ENCODE measurements around the gene TECPR1.

Gene TECPR1

GRCh38 chr7:98189559-98189958, 62.5 kb downstream of the TECPR1 start:
- Histone ChIP-seq H4K20me1 (ENCODE audit: control insufficient read depth, insufficient read depth, low read depth, low read length) (peaks cover 18% of the 10 kb centered on the region), H3K9me3 (ENCODE audit: control insufficient read depth, insufficient read depth, low read length) (no peaks in the 10 kb centered on the region), H3K4me3 (ENCODE audit: low read length) (no peak overlapping the region), H3K4me2 (ENCODE audit: low read length) (no peak overlapping the region), H3K27me3 (ENCODE audit: control insufficient read depth, low read length) (no peaks in the 10 kb centered on the region), H3K79me2 (ENCODE audit: control insufficient read depth, low read length) (no peaks in the 10 kb centered on the region), H3F3A (ENCODE audit: control insufficient read depth, insufficient read depth) (no peaks in the 10 kb centered on the region; the same call in none of the 2 replicates), H3K9me2 (replicated peaks; ENCODE audit: control insufficient read depth, low read length) (no peaks in the 10 kb centered on the region), H3K4me1 (ENCODE audit: control insufficient read depth, low read length) (no peaks in the 10 kb centered on the region), H3K27ac (ENCODE audit: low read depth, low read length) (no peak overlapping the region), H3K36me3 (ENCODE audit: control insufficient read depth, low read length) (peaks cover 39% of the 10 kb centered on the region)
- TF ChIP-seq CTCF (IDR thresholded peaks at IDR 0.05; ENCODE audit: low read depth, low read length, poor library complexity, severe bottlenecking), result no peak
- TF ChIP-seq EZH2phosphoT487 (IDR thresholded peaks at IDR 0.05; ENCODE audit: borderline replicate concordance, low read length), result no peak

GRCh38 chr7:98187138-98187502, 64.9 kb downstream of the TECPR1 start:
- H3K4me3 ChIP-seq (ENCODE audit: low read length), result no peak overlapping the region
- no peaks in the 10 kb centered on the region for H3K9me3 ChIP-seq (ENCODE audit: control insufficient read depth, insufficient read depth, low read length)
- TF ChIP-seq CTCF (IDR thresholded peaks at IDR 0.05; ENCODE audit: low read depth, low read length, poor library complexity, severe bottlenecking), result no peak
- no peak for TF ChIP-seq EZH2phosphoT487 (IDR thresholded peaks at IDR 0.05; ENCODE audit: borderline replicate concordance, low read length)
- no peak overlapping the region for H3K27ac ChIP-seq (ENCODE audit: low read depth, low read length)
- no peaks in the 10 kb centered on the region for H3K79me2 ChIP-seq (ENCODE audit: control insufficient read depth, low read length)
- no peak overlapping the region for H3K4me2 ChIP-seq (ENCODE audit: low read length)
- H4K20me1 ChIP-seq (ENCODE audit: control insufficient read depth, insufficient read depth, low read depth, low read length), result peaks cover 3% of the 10 kb centered on the region; the same call in 1 of the 2 replicates
- peaks cover 17% of the 10 kb centered on the region for H3K36me3 ChIP-seq (ENCODE audit: control insufficient read depth, low read length)
- no peaks in the 10 kb centered on the region; the same call in none of the 2 replicates for H3F3A ChIP-seq (ENCODE audit: control insufficient read depth, insufficient read depth)
- H3K9me2 ChIP-seq (replicated peaks; ENCODE audit: control insufficient read depth, low read length), result no peaks in the 10 kb centered on the region
- H3K4me1 ChIP-seq (ENCODE audit: control insufficient read depth, low read length), result no peaks in the 10 kb centered on the region
- no peaks in the 10 kb centered on the region for H3K27me3 ChIP-seq (ENCODE audit: control insufficient read depth, low read length)

- no peaks in the 10 kb centered on the region; the same call in none of the 2 replicates for H4K20me1 ChIP-seq (ENCODE audit: control insufficient read depth, insufficient read depth, low read depth, low read length)
- no peaks in the 10 kb centered on the region for H3K4me1 ChIP-seq (ENCODE audit: control insufficient read depth, low read length)
- no peaks in the 10 kb centered on the region for H3K9me2 ChIP-seq (replicated peaks; ENCODE audit: control insufficient read depth, low read length)
- H3F3A ChIP-seq (ENCODE audit: control insufficient read depth, insufficient read depth), result no peaks in the 10 kb centered on the region; the same call in none of the 2 replicates
- H3K36me3 ChIP-seq (ENCODE audit: control insufficient read depth, low read length), result peaks cover 11% of the 10 kb centered on the region
- H3K4me2 ChIP-seq (ENCODE audit: low read length), result no peak overlapping the region
- H3K27me3 ChIP-seq (ENCODE audit: control insufficient read depth, low read length), result no peaks in the 10 kb centered on the region
- H3K79me2 ChIP-seq (ENCODE audit: control insufficient read depth, low read length), result no peaks in the 10 kb centered on the region
- H3K27ac ChIP-seq (ENCODE audit: low read depth, low read length), result no peak overlapping the region
- H3K9me3 ChIP-seq (ENCODE audit: control insufficient read depth, insufficient read depth, low read length), result no peaks in the 10 kb centered on the region
- TF ChIP-seq EZH2phosphoT487 (IDR thresholded peaks at IDR 0.05; ENCODE audit: borderline replicate concordance, low read length), result no peak
- H3K4me3 ChIP-seq (ENCODE audit: low read length), result no peak overlapping the region
Observed at GRCh38 chr7:98186452-98187137, 65.4 kb downstream of the TECPR1 start.

- Histone ChIP-seq H3K79me2 (ENCODE audit: control insufficient read depth, low read length) (no peaks in the 10 kb centered on the region), H3K36me3 (ENCODE audit: control insufficient read depth, low read length) (peaks cover 9% of the 10 kb centered on the region; the same call in 1 of the 2 replicates), H3K9me2 (replicated peaks; ENCODE audit: control insufficient read depth, low read length) (no peaks in the 10 kb centered on the region), H3K4me1 (ENCODE audit: control insufficient read depth, low read length) (no peaks in the 10 kb centered on the region), H3K27me3 (ENCODE audit: control insufficient read depth, low read length) (no peaks in the 10 kb centered on the region), H3K27ac (ENCODE audit: low read depth, low read length) (no peak overlapping the region), H4K20me1 (ENCODE audit: control insufficient read depth, insufficient read depth, low read depth, low read length) (no peaks in the 10 kb centered on the region; the same call in none of the 2 replicates), H3K4me2 (ENCODE audit: low read length) (no peak overlapping the region), H3F3A (ENCODE audit: control insufficient read depth, insufficient read depth) (no peaks in the 10 kb centered on the region; the same call in none of the 2 replicates), H3K9me3 (ENCODE audit: control insufficient read depth, insufficient read depth, low read length) (no peaks in the 10 kb centered on the region), H3K4me3 (ENCODE audit: low read length) (no peak overlapping the region)
- TF ChIP-seq EZH2phosphoT487 (IDR thresholded peaks at IDR 0.05; ENCODE audit: borderline replicate concordance, low read length) (no peak), CTCF (IDR thresholded peaks at IDR 0.05; ENCODE audit: low read depth, low read length, poor library complexity, severe bottlenecking) (no peak)
Observed at GRCh38 chr7:98185101-98185500, 66.9 kb downstream of the TECPR1 start.
